Right atrium auricular region (tissue), 2 donors: ENCODE measurements around the gene KCTD21. TPM values are rescaled to one million over a fixed set of nuclear protein-coding genes. Genes with fewer than 3 reads are reported as not detected.
A peak's percentile ranks its signal among the peaks of the same experiment; 100 is the strongest.

ENCODE experiments used
- DNase-seq: peaks from one replicate; pipeline ENCODE4 v3.0.0-alpha.2; 2019; ENCODE audit warnings: low spot score
- H3K27ac ChIP-seq, 2 donors: fragments of 200-600 bp; sonication (generic); 1 replicate in 1 of 2; 2 replicates in 1 of 2; pipeline ENCODE4 v1.5.1; 2016 to 2019
- H3K27me3 ChIP-seq, 2 donors: fragments of 200-600 bp; sonication (generic); one replicate each; pipeline versions ENCODE4 v1.5.1 to v1.6.0; 2017 to 2019
- H3K36me3 ChIP-seq: fragments of 200-600 bp; sonication (generic); one replicate; pipeline ENCODE4 v1.5.1; 2016
- H3K4me1 ChIP-seq, 2 donors: fragments of 200-600 bp; sonication (generic); one replicate each; pipeline versions ENCODE4 v1.5.1 to v1.6.0; 2017 to 2019
- H3K4me3 ChIP-seq, 2 donors: fragments of 200-600 bp; sonication (generic); 1 replicate in 1 of 2; 2 replicates in 1 of 2; pipeline ENCODE4 v1.5.1; 2017 to 2019; ENCODE audit warnings: mild to moderate bottlenecking in 1 of 2, moderate library complexity in 1 of 2
- H3K9me3 ChIP-seq, 2 donors: fragments of 200-600 bp; sonication (generic); one replicate each; pipeline ENCODE4 v1.5.1; 2019
- CTCF ChIP-seq, 2 donors: fragments of 200-600 bp; sonication (generic); IDR thresholded peaks; one replicate each; pipeline ENCODE4 v1.5.1; 2019; ENCODE audit warnings: antibody characterized with exemption in 2 of 2
- total RNA-seq, 2 donors: library from RNA; depleted of rRNA; stranded (reverse); fragments of >200 nt; gene quantifications; one replicate each; pipeline ENCODE4 v1.1.0, GENCODE V29; 2016

Gene KCTD21
- total RNA-seq, 2 donors from 2014 or later = 9.8 to 12.9 TPM

DNA sequence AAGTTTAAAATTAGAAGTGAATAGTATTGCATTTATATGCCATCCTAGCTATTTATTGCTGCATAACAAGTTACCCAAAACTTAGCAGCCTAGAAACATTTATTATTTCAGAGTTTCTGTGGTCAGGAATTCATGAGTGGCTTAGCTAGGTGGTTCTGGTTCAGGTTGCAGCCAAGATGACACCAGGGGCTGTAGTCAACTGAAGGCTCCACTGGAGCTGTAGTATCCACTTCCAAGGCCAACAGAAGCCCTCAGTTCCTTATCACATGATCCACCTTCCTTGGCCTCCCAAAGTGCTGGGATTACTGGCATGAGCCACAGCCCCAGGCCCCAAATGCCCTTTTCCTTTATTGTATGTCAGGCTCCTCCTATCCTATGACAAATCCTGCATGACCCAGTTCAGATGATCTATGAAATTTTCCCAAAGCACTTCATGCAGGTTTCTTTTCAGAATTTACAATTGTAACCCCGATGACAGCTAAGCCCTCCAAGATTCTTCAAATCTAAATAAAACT lies 42.9 kb downstream of the KCTD21 start:
- H3K36me3 ChIP-seq = no peaks in the 10 kb centered on the region
- no peak for DNase-seq
- no peak for TF ChIP-seq CTCF (IDR thresholded peaks at IDR 0.05)
- H3K4me1 ChIP-seq = peaks cover 0 to 5% of the 10 kb centered on the region in 2 donors
- H3K4me3 ChIP-seq = no peak overlapping the region
- H3K27me3 ChIP-seq = no peaks in the 10 kb centered on the region
- no peak overlapping the region for H3K27ac ChIP-seq
- H3K9me3 ChIP-seq = no peaks in the 10 kb centered on the region

- TF ChIP-seq CTCF (IDR thresholded peaks at IDR 0.05) = no peak
- Histone ChIP-seq H3K4me1 (peaks cover 0 to 16% of the 10 kb centered on the region in 2 donors), H3K27me3 (no peaks in the 10 kb centered on the region), H3K27ac (no peak overlapping the region), H3K9me3 (no peaks in the 10 kb centered on the region), H3K4me3 (peak overlapping the region; percentile 53 to 85), H3K36me3 (no peaks in the 10 kb centered on the region)
- DNase-seq = no peak
Observed at GRCh38 chr11:78140392-78141077, 47.9 kb downstream of the KCTD21 start.

DNA sequence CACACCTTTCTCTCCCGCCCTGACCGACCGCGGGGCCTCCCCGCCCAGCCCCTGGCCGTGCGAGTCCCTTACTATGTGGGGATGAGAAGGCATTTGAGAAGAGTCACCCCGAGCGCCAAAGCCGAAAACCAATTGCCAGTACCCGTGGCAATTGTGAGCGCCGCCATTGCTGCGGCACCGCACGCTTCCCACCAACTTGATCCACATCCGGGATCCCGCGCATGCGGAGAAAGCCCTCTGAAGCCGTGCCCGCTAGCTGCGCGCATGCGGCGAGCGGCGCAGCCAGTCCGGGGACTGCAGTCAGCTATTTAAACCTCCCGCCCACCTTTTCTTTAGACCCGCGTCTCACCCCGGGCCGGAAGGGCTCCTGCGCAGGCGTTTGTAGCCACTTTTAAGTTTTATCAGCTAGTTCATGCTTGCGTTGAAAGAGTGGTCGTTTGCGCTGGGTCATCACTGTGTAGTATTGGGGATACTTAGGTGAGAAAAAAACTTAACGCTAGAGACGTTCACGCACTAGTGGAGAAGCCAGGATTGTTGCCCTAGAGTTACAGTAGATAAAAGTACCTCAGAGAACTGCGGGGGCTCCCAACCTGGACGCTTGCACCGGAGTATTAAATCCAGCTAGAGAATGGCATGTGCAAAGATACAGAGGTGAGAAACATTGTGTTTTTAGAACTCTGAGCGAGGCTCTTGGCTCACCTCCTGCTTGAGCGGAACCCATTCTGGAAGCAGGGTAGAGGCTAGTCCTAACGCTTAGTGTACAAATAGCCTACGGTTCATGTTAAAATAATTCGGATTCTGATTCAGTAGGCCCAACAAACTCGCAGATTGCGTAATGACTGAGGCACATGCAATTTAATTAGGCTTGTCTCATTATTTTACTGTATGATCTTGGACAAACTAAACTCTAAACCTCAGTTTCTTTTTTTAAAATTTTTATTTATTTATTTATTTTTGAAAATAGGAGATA lies 48.7 kb downstream of the KCTD21 start, which contains the start of gene ALG8:
Gene ALG8 (minus strand): TSS at position 205 of the 970 bp plus-strand sequence. CDS start 38 bp downstream, at position 167.
- peaks cover 0 to 16% of the 10 kb centered on the region in 2 donors for H3K4me1 ChIP-seq
- TF ChIP-seq CTCF (IDR thresholded peaks at IDR 0.05) = peak in 1 of 2 donors; percentile 16
- peak within 1 kb of the TSS; percentile 53 to 85 for H3K4me3 ChIP-seq
- H3K9me3 ChIP-seq = no peaks in the 10 kb centered on the region
- peak; percentile 94 for DNase-seq
- no peaks in the 10 kb centered on the region for H3K36me3 ChIP-seq
- H3K27ac ChIP-seq = peak within 1 kb of the TSS; percentile 69 to 76
- H3K27me3 ChIP-seq = no peaks in the 10 kb centered on the region

- Histone ChIP-seq H3K27ac (peak overlapping the region; percentile 69 to 76), H3K36me3 (no peaks in the 10 kb centered on the region), H3K4me3 (peak overlapping the region; percentile 53 to 85), H3K27me3 (no peaks in the 10 kb centered on the region), H3K9me3 (no peaks in the 10 kb centered on the region), H3K4me1 (peaks cover 0 to 16% of the 10 kb centered on the region in 2 donors)
- TF ChIP-seq CTCF (IDR thresholded peaks at IDR 0.05) = no peak
- no peak for DNase-seq
Observed at GRCh38 chr11:78138694-78139421, 49.6 kb downstream of the KCTD21 start.

DNA sequence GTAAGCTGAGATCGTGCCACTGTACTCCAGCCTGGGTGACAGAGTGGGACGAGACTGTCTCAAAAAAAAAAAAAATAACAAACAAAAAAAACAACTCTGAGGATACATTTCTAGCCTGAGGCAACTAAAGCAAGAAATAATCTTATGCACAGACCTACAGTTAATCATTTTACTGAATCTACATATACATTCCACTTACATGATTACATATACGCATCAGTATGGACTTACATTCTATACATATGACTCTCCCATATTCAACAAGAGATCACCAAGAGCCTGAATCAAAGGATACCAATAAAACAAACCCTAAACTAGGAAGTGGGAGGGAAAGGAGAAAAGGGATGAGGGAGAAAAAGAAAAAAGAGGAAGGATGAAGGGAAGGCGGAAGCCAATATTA lies 50.1 kb downstream of the KCTD21 start:
- no peak for TF ChIP-seq CTCF (IDR thresholded peaks at IDR 0.05)
- no peaks in the 10 kb centered on the region for H3K27me3 ChIP-seq
- no peaks in the 10 kb centered on the region for H3K9me3 ChIP-seq
- H3K27ac ChIP-seq = no peak overlapping the region
- no peak overlapping the region for H3K4me3 ChIP-seq
- no peaks in the 10 kb centered on the region for H3K36me3 ChIP-seq
- peaks cover 0 to 16% of the 10 kb centered on the region in 2 donors for H3K4me1 ChIP-seq
- no peak for DNase-seq
